Measurements from ENCODE around the gene ABCD4. TPM values are rescaled to one million over a fixed set of nuclear protein-coding genes. Genes with fewer than 3 reads are reported as not detected.

ABCD4 gene
- total RNA-seq, 2 donors from 2014 or later, result 29.8 to 51.7 TPM

- H3K27me3 ChIP-seq, result no peaks in the 10 kb centered on the region
Observed at GRCh38 chr14:74348735-74349463, 46.2 kb upstream of the ABCD4 start.

GRCh38 chr14:74348241-74348734, 45.6 kb upstream of the ABCD4 start, which contains the start of gene VRTN:
Gene VRTN (plus strand): TSS chr14:74348471. CDS start chr14:74356784, 8,313 bp downstream.
- H3K36me3 ChIP-seq (replicated peaks in 1 of 2; ENCODE audit: insufficient read depth in 1 of 2, low read depth in 2 of 2), result no peaks in the 10 kb centered on the region
- TF ChIP-seq CTCF (IDR thresholded peaks at IDR 0.05), result no peak
- TF ChIP-seq POLR2A (IDR thresholded peaks at IDR 0.05), result no peak
- H3K4me1 ChIP-seq, result peaks cover 23% of the 10 kb centered on the region
- H3K9me3 ChIP-seq, result no peaks in the 10 kb centered on the region
- ATAC-seq (no peak), DNase-seq (no peak)
- intact Hi-C loops (cut with DNase I), result no loop called here
- H3K27ac ChIP-seq, result no peak within 1 kb of the TSS
- no peak within 1 kb of the TSS for H3K4me3 ChIP-seq
- WGBS, 2 donors, result 72 to 89% methylated on average over 8 to 12 of the region's 12 CpGs
- H3K27me3 ChIP-seq, result no peaks in the 10 kb centered on the region

More at GRCh38 chr14:74348735-74349463, 46.2 kb upstream of the ABCD4 start:
- H3K4me3 ChIP-seq, result no peak overlapping the region
- H3K4me1 ChIP-seq, result peaks cover 23% of the 10 kb centered on the region
- intact Hi-C loops (cut with DNase I), result no loop called here
- H3K36me3 ChIP-seq (replicated peaks in 1 of 2; ENCODE audit: insufficient read depth in 1 of 2, low read depth in 2 of 2), result no peaks in the 10 kb centered on the region
- no peak overlapping the region for H3K27ac ChIP-seq
- DNase-seq (no peak), ATAC-seq (no peak)
- H3K9me3 ChIP-seq, result no peaks in the 10 kb centered on the region
- TF ChIP-seq POLR2A (IDR thresholded peaks at IDR 0.05) (no peak), CTCF (IDR thresholded peaks at IDR 0.05) (no peak)
- 73 to 74% methylated on average over 15 of the region's 17 CpGs for WGBS, 2 donors

- intact Hi-C loops (cut with DNase I), result no loop called here
- Histone ChIP-seq H3K4me1 (peaks cover 23% of the 10 kb centered on the region), H3K27ac (no peak overlapping the region), H3K9me3 (no peaks in the 10 kb centered on the region), H3K36me3 (replicated peaks in 1 of 2; ENCODE audit: insufficient read depth in 1 of 2, low read depth in 2 of 2) (no peaks in the 10 kb centered on the region), H3K4me3 (no peak overlapping the region), H3K27me3 (no peaks in the 10 kb centered on the region)
- 67 to 83% methylated on average over 1 of the region's 1 CpG for WGBS, 2 donors
- ATAC-seq, result no peak
- TF ChIP-seq POLR2A (IDR thresholded peaks at IDR 0.05) (no peak), CTCF (IDR thresholded peaks at IDR 0.05) (no peak)
- no peak for DNase-seq
Observed at GRCh38 chr14:74347795-74348100, 45.0 kb upstream of the ABCD4 start.

DNA sequence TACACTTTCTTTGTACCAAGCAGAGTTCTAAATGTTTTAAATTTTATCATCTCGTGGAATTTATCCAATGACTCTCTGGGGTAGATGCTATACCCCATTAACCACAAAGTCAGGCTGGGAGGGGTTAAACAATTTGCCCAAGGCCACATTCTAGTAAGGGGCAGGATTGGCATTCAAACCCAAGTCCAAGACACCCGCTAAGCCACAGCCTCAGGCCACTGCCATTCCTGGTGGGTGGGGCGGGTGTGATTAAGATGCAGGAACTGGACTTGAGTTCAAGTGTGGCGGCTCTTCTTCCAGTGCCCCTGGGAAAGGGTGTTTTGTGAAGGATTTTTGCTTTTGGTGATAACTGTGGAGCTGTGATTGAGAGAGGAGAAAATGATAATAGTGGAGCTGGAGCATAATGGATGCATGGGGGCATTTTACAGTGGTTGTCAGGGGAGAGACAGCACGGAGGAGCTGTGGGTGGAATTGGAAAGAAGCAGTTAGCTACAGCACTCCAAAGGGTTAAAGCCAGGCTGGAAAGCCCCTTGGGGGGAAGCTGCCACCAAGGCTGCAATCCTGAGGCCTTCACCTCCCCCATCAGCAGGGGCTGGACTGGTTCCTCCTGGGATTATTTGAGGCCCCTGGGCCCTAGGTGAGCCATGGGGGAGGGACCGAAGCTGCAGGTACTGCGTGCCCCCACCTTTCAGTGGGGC, 44.5 kb upstream of the ABCD4 start:
- ATAC-seq (no peak), DNase-seq (no peak)
- Histone ChIP-seq H3K27ac (no peak overlapping the region), H3K9me3 (no peaks in the 10 kb centered on the region), H3K4me3 (no peak overlapping the region), H3K36me3 (replicated peaks in 1 of 2; ENCODE audit: insufficient read depth in 1 of 2, low read depth in 2 of 2) (no peaks in the 10 kb centered on the region), H3K4me1 (peaks cover 23% of the 10 kb centered on the region), H3K27me3 (no peaks in the 10 kb centered on the region)
- 76 to 83% methylated on average over 6 to 7 of the region's 7 CpGs for WGBS, 2 donors
- TF ChIP-seq POLR2A (IDR thresholded peaks at IDR 0.05), result no peak
- TF ChIP-seq CTCF (IDR thresholded peaks at IDR 0.05), result no peak
- intact Hi-C loops (cut with DNase I), result no loop called here

Data from body of pancreas (tissue), 4 donors.